Stimulated activated naive CD8-positive, alpha-beta T cell treated with anti-CD3 and anti-CD28 coated beads, Interleukin-15, Interleukin-2, amounts not matched to agents 100 ng/mL and 50 ng/mL, for 24 hours (primary cell): Measurements from ENCODE around the gene IL1RAP.

Source experiments
- H3K27ac Mint-ChIP-seq: one replicate; pipeline ENCODE4 v1.8.0; 2021; ENCODE audit warnings: mild to moderate bottlenecking, mixed read lengths
- H3K27me3 Mint-ChIP-seq: one replicate; pipeline ENCODE4 v1.8.0; 2021; ENCODE audit warnings: mixed read lengths
- H3K36me3 Mint-ChIP-seq: one replicate; pipeline ENCODE4 v1.8.0; 2021; ENCODE audit warnings: low read depth, mixed read lengths
- H3K4me1 Mint-ChIP-seq: one replicate; pipeline ENCODE4 v1.8.0; 2021; ENCODE audit warnings: low read depth, mixed read lengths
- H3K4me3 Mint-ChIP-seq: one replicate; pipeline ENCODE4 v1.8.0; 2021; ENCODE audit warnings: mild to moderate bottlenecking, mixed read lengths
- H3K9me3 Mint-ChIP-seq: one replicate; pipeline ENCODE4 v1.8.0; 2021; ENCODE audit warnings: mixed read lengths

IL1RAP gene

DNA sequence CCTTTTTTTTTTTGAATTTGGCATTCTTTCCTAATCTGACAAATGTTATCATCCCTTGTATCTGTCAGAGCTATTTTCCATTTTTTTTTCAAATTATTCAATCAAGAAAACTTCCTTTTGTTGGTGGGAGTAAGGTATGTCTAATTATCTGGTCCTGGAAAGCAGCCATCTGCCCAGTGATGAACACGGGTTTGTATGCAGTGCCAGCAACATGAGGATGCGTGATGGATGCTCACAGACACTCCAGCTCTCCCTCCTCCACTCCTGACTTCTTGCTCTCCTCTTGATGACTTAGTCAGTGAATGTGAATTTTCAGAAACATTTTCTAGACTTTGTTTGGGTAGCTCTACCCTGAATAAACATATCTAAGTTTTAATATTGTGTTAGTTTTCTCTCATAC, 79.2 kb downstream of the IL1RAP start:
- Mint-ChIP-seq H3K4me1 (peaks cover 16% of the 10 kb centered on the region), H3K9me3 (peaks cover 4% of the 10 kb centered on the region), H3K27ac (no peak overlapping the region), H3K4me3 (no peak overlapping the region), H3K27me3 (no peaks in the 10 kb centered on the region), H3K36me3 (peaks cover 43% of the 10 kb centered on the region)

DNA sequence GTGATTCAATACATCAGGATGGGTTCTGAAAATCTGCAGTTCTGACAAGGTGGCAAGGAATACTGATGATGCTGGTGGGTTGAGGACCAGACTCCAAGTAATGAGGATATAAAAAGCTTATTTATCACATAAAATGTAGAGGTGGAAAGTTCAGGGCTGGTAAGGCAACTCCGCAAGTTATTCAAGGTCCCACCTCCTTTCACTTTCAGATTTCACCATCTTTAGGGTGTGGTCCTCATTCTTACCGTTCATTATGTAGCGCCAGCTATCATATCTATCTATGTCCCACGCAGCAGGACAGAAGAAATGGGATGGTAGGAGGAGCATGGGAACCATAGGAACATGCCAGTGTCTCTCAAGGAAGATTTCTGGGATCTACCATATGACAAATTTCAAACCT, 80.3 kb downstream of the IL1RAP start:
- Mint-ChIP-seq H3K36me3 (peaks cover 37% of the 10 kb centered on the region), H3K27me3 (no peaks in the 10 kb centered on the region), H3K4me3 (no peak overlapping the region), H3K4me1 (peaks cover 10% of the 10 kb centered on the region), H3K9me3 (peaks cover 8% of the 10 kb centered on the region), H3K27ac (no peak overlapping the region)

DNA sequence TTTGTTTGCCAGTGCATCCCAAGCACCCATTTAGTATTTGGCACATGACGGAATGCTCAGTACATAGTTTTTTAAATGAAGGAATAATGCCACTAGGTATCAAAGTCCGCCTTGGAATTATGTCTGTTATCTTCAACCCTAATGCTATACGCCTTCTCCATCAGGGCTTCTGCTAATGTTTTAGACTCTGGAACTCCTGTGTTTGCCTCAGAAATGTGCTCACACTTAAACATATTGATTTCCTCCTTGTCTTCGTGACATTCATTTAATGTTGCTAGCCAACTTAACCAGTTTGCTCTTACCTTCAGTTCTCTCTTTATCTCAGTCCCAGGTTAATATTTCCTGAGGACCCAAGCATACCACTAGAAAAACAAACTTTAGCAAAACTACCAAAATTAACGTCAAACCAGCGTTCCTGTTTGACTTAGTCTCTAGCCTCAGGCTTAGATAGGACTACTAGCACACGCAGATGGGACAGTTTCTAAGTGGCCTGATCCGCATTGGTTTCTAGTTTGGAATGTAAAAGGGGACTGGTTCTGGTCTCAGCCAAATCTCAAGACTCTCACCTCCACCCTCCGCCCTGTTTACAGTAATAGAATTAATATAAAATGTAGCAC, 81.4 kb downstream of the IL1RAP start:
- H3K4me1 Mint-ChIP-seq: peaks cover 12% of the 10 kb centered on the region
- H3K36me3 Mint-ChIP-seq: peaks cover 37% of the 10 kb centered on the region
- no peak overlapping the region for H3K27ac Mint-ChIP-seq
- H3K27me3 Mint-ChIP-seq: no peaks in the 10 kb centered on the region
- peaks cover 8% of the 10 kb centered on the region for H3K9me3 Mint-ChIP-seq
- no peak overlapping the region for H3K4me3 Mint-ChIP-seq

DNA sequence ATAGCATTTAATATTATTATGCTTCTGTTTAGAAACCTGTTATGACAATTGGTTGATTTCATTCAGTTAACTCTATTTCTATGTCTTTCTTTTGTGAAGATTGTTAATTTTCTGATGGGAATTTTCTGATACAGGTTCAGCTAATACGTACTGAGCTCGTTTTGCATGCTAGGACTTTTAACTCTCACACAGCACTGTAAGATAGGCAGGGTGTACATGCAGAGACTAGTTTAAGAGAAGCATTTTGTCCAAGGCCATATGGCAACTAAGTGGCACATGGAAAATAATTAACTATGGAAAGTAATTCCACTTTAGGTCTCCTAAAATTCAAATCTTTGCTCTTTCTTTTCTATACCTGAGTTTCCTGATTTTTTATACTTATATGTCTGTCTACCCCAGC, 81.9 kb downstream of the IL1RAP start:
- Mint-ChIP-seq H3K4me1 (peaks cover 12% of the 10 kb centered on the region), H3K4me3 (no peak overlapping the region), H3K27me3 (no peaks in the 10 kb centered on the region), H3K27ac (no peak overlapping the region), H3K9me3 (peaks cover 8% of the 10 kb centered on the region), H3K36me3 (peaks cover 38% of the 10 kb centered on the region)

DNA sequence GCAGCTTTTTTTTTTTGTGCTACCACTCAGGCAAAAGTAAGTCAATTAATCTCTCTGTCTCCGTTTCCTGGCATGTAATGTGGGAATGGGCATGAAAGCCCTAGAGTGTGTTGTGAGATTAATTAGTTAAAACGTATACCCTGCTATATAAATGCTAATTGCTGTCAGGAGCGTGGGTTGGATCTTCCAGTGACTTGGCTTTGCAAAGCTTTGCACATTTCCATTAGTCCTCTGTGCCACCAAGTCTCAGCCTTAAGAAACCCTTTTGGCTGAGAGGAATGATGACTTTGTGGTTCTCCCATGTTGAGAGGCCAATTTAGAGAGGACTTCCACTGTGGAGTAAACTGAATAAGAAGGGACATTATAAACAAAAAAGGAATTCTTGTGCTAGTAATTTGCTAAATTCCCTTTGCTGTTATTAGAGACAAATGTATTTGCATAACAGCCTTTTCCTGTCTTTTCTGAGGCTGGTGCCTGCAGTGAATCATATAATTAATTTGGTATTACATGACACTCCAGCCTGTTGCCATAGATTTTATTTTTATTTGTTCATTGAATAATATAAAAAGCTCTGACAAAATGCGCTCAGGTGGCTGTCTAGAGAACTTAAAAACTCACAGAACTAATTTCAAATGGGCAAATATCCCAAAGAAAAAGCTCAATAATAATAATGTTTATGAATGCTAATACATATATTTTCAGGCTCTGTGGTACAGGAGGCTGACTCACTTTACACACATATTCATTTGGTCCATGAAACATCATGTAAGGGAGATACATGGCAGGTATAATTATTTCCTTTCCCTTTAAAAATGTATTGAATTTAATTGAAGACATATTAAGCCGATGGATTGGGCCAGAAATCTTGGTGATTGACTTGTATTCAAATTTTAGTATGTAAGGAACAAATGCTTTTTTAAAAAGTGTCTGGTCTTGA, 82.7 kb downstream of the IL1RAP start:
- no peak overlapping the region for H3K27ac Mint-ChIP-seq
- no peak overlapping the region for H3K4me3 Mint-ChIP-seq
- H3K36me3 Mint-ChIP-seq: peaks cover 32% of the 10 kb centered on the region
- peaks cover 8% of the 10 kb centered on the region for H3K9me3 Mint-ChIP-seq
- H3K27me3 Mint-ChIP-seq: no peaks in the 10 kb centered on the region
- H3K4me1 Mint-ChIP-seq: peaks cover 12% of the 10 kb centered on the region

DNA sequence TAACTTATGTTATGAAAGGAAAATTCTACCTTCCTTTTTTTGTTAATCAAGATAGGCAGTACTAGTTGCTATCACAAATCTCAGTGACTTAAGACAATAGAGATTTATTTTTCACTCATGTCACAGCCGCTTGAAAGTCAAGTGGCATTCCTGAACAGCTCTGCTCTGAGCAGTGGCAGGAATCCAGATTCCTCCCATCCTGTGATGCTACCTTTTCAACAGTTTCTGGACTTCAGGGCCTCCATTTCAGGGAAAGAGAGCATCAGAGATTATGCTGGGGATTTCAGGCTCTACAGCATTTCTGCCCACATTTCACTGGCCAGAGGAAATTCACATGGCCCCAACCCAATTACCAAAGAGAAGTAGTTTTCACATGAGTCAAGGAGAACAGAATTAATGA, 83.4 kb downstream of the IL1RAP start:
- Mint-ChIP-seq H3K4me1 (peaks cover 12% of the 10 kb centered on the region), H3K9me3 (peaks cover 8% of the 10 kb centered on the region), H3K36me3 (peaks cover 34% of the 10 kb centered on the region), H3K4me3 (no peak overlapping the region), H3K27me3 (no peaks in the 10 kb centered on the region), H3K27ac (no peak overlapping the region)

DNA sequence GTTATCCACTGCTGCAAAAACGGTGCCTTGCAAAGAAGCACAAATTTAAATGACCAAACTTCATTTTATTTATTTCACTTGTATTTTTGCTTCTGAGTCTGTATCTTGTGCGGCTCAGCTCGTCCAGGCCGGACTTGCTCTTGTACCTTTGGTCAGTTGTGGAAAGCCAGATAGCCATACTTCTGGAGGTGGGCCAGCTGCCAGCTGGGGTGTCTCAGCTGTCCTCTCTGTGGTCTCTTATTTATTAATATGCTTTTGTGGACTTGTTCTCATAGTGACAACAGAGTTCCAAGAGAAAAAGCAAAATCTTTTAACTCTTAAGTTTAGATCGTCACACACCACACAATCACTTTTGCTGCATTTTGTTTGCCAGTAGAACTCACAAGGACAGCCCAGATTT, 87.7 kb downstream of the IL1RAP start:
- no peaks in the 10 kb centered on the region for H3K27me3 Mint-ChIP-seq
- H3K36me3 Mint-ChIP-seq: peaks cover 57% of the 10 kb centered on the region
- peaks cover 11% of the 10 kb centered on the region for H3K9me3 Mint-ChIP-seq
- no peak overlapping the region for H3K4me3 Mint-ChIP-seq
- H3K4me1 Mint-ChIP-seq: peaks cover 9% of the 10 kb centered on the region
- no peak overlapping the region for H3K27ac Mint-ChIP-seq

DNA sequence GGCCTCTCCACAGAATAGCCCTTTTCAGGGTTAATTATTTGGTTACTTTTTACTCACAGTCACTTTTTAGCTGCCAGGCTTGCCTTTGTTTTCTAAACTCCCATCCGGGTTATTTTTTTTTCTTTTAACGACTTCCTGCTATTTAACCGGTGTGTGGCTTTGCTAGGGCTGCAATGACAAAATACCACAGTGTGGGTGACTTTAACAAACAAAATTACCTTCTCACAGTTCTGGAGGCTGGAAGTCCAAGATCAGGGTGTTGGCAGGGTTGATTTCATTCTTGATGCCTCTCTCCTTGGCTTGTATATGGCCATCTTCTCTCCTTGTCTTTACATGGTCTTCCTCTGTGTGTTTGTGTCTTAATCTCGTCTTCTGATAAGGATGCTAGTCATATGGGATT, 91.5 kb downstream of the IL1RAP start:
- no peak overlapping the region for H3K4me3 Mint-ChIP-seq

DNA sequence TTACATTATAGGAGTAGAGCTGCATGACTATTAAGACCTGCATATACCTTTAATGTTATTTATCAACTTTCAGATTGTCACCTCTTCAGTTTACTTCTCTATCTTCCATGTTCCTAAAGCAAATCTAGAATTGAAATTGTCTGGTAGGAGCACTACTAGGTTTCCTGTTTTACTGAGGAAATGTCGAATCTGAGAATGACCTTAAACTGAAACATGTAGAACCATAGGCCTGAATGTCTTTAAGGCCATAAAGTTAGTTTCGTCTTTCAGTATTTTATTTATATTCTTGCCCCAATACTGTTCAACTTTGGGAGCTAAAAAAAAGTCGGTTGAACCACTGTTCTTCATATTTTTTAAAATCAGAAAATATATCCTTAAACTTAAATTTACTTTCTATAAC, 92.7 kb downstream of the IL1RAP start:
- H3K27me3 Mint-ChIP-seq: no peaks in the 10 kb centered on the region
- no peak overlapping the region for H3K4me3 Mint-ChIP-seq
- H3K27ac Mint-ChIP-seq: no peak overlapping the region
- H3K9me3 Mint-ChIP-seq: peaks cover 3% of the 10 kb centered on the region
- H3K36me3 Mint-ChIP-seq: peaks cover 71% of the 10 kb centered on the region
- H3K4me1 Mint-ChIP-seq: peaks cover 4% of the 10 kb centered on the region

More for the DNA sequence above, 91.5 kb downstream of the IL1RAP start:
- Mint-ChIP-seq H3K27me3 (no peaks in the 10 kb centered on the region), H3K9me3 (peaks cover 3% of the 10 kb centered on the region), H3K4me1 (peaks cover 4% of the 10 kb centered on the region), H3K27ac (no peak overlapping the region), H3K36me3 (peaks cover 72% of the 10 kb centered on the region)

DNA sequence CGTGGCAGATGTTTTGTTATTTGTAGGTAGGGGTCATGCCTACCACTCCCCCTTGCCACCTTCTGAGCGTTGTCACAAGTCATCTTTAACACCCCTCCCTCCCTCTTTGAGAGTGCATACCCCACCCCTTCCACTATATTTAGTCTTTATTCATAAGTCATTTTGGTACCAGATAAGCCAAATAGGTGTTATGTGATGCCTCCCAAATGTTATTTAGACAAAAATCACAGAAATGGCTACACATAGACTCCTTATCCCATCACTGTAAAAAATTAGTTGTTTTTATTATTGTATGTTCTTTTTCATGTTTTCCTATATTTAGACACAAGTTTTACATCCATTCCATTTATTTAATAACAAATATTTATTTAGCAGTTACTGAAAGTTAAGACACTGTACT, 93.1 kb downstream of the IL1RAP start:
- peaks cover 4% of the 10 kb centered on the region for H3K4me1 Mint-ChIP-seq
- no peak overlapping the region for H3K4me3 Mint-ChIP-seq
- no peaks in the 10 kb centered on the region for H3K27me3 Mint-ChIP-seq
- H3K9me3 Mint-ChIP-seq: peaks cover 3% of the 10 kb centered on the region
- no peak overlapping the region for H3K27ac Mint-ChIP-seq
- peaks cover 71% of the 10 kb centered on the region for H3K36me3 Mint-ChIP-seq

DNA sequence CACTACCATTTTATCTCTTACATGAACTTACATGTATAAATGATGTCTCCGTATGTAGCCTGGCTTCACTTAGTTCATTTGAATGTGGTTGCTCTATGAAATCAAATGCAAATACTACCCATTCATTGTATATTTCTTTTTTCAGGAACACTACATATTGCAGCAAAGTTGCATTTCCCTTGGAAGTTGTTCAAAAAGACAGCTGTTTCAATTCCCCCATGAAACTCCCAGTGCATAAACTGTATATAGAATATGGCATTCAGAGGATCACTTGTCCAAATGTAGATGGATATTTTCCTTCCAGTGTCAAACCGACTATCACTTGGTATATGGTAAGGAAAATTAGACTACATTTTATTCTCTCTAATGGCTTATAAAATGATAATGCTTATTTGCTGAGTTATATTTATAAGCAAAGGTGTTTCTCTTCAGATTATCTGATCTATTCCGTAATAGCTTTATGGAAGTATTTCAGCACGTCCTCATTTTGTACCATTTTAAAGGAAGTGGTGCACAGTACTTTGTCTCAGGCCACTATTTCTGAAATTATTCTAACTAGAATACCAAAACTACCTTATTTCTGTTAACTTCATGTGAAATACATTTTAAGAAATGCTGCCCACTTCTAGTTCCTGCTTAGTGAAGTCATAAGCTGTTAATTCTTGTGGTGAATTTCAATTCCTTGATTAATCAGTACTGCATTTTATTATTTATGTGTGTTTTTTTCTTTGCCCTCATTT, 95.1 kb downstream of the IL1RAP start:
- no peak overlapping the region for H3K4me3 Mint-ChIP-seq
- peaks cover 7% of the 10 kb centered on the region for H3K4me1 Mint-ChIP-seq
- peaks cover 3% of the 10 kb centered on the region for H3K9me3 Mint-ChIP-seq
- H3K27me3 Mint-ChIP-seq: no peaks in the 10 kb centered on the region
- peaks cover 79% of the 10 kb centered on the region for H3K36me3 Mint-ChIP-seq
- no peak overlapping the region for H3K27ac Mint-ChIP-seq

DNA sequence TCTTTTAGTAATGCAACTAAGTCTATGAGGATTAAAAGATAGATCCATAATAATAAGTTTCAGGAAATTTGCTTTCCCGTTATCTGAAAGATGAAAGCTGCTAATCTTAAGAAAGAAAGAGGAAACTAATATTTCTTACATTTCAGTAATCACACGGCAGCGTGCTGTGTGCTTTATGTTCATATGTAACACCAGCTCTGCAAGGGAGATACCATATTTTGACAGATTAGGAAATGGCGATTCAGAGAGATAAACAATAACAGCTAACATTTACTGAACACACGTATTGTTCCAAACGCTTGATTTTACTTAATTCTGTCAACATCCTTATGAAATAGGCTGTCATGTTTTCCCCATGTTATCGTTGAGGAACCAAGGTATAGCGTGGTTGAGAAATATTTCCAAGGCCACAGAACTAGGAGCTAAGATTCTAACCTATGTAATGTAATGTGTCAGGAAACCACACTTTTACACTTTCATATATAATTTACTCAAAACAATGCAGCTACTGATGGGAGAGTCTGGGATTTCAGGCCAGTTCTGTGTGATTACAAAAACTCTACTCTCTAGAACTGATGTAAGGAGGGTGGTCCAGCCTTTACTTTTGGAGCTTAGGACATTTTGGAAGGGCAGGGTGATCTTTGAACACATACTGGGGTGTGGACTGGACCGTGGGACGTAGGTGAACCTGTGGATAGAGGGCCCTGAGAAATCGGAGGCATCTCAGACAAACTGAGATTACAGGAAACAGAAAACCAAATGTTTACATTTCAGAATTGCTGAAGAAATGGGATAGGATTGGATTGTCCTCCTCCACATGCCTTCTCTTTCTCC, 100.6 kb downstream of the IL1RAP start:
- H3K27ac Mint-ChIP-seq: peak overlapping the region; percentile 73
- H3K27me3 Mint-ChIP-seq: no peaks in the 10 kb centered on the region
- H3K36me3 Mint-ChIP-seq: peaks cover 51% of the 10 kb centered on the region

DNA sequence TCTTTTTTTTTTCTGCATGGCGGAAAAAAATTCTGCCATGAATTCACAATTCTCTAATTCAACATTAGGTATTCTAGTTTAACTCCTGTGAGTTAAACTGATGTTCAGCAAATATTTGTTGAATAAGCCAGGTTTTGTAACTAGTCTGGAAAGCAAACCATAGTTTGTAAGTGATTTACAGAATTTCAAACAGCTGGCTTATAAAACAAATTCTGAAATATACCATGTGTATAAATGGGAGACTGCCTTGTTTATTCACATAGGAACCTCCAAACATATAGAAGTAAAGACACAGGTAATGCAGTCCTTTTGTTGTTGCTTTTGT, 101.1 kb downstream of the IL1RAP start:
- Mint-ChIP-seq H3K4me3 (no peak overlapping the region), H3K36me3 (peaks cover 45% of the 10 kb centered on the region), H3K27ac (peak overlapping the region; percentile 73), H3K27me3 (no peaks in the 10 kb centered on the region), H3K9me3 (no peaks in the 10 kb centered on the region), H3K4me1 (peaks cover 63% of the 10 kb centered on the region)

More for the DNA sequence above, 100.6 kb downstream of the IL1RAP start:
- Mint-ChIP-seq H3K4me1 (peaks cover 57% of the 10 kb centered on the region), H3K9me3 (no peaks in the 10 kb centered on the region), H3K4me3 (no peak overlapping the region)

DNA sequence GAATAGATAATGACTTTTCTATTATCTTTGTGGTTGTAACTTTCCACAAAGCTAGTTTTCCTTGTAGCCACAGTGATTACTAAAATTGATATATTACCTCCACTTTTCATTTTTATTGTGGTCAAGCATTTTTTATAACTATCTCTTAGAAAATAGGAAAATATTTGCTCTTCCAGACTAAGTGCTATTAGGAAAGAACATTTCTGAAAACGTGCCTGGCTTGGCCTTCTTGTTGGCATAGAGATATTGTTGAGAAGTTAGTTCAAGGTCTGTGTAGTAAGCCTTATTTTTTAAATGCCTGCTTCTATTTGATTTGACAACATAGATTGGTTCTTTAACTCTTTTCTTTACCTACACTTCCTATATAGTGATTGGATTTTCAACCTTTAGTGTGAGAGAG, 101.7 kb downstream of the IL1RAP start:
- no peaks in the 10 kb centered on the region for H3K27me3 Mint-ChIP-seq
- H3K9me3 Mint-ChIP-seq: no peaks in the 10 kb centered on the region
- peaks cover 44% of the 10 kb centered on the region for H3K36me3 Mint-ChIP-seq
- peaks cover 68% of the 10 kb centered on the region for H3K4me1 Mint-ChIP-seq
- peak overlapping the region; percentile 67 for H3K27ac Mint-ChIP-seq
- no peak overlapping the region for H3K4me3 Mint-ChIP-seq
